ENCODE results near the gene LRRC59. TPM values are rescaled to one million over a fixed set of nuclear protein-coding genes. Genes with fewer than 3 reads are reported as not detected.

The LRRC59 gene
- total and polyA plus RNA-seq, 2 experiments from 2014 or later: 46.4 to 124 TPM

GRCh38 chr17:50394711-50395110, 2.6 kb downstream of the LRRC59 start:
- Histone ChIP-seq H3K27me3 (ENCODE audit: insufficient read depth) (no peaks in the 10 kb centered on the region), H3K9me2 (ENCODE audit: insufficient read depth) (no peaks in the 10 kb centered on the region), H3K36me3 (ENCODE audit: insufficient read depth) (peaks cover 34% of the 10 kb centered on the region), H3K4me3 (no peak overlapping the region), H3K79me2 (replicated peaks; ENCODE audit: insufficient read depth) (peaks cover 25% of the 10 kb centered on the region), H4K20me1 (replicated peaks; ENCODE audit: insufficient read depth) (peaks cover 27% of the 10 kb centered on the region), H2AFZ (no peak overlapping the region), H3K4me2 (no peak overlapping the region), H3K27ac (ENCODE audit: low read depth) (no peak overlapping the region), H3F3A (replicated peaks; ENCODE audit: low read depth) (no peaks in the 10 kb centered on the region), H3K4me1 (ENCODE audit: insufficient read depth) (peaks cover 4% of the 10 kb centered on the region; the same call in 1 of the 2 replicates)
- TF ChIP-seq ZNF462 (CRISPR knock-in tag; IDR thresholded peaks at IDR 0.05) (no peak), REST (IDR thresholded peaks at IDR 0.05; ENCODE audit: unreplicated experiment) (no peak), EZH2 (IDR thresholded peaks at IDR 0.05; ENCODE audit: low read depth, unreplicated experiment) (no peak), STAT1 (IDR thresholded peaks at IDR 0.05; ENCODE audit: unreplicated experiment) (no peak), POLR2AphosphoS5 (IDR thresholded peaks at IDR 0.05; ENCODE audit: low read depth) (no peak), ZNF114 (CRISPR knock-in tag; IDR thresholded peaks at IDR 0.05) (no peak), JUNB (IDR thresholded peaks at IDR 0.05; ENCODE audit: unreplicated experiment) (no peak), EZH2phosphoT487 (IDR thresholded peaks at IDR 0.05; ENCODE audit: unreplicated experiment) (no peak), CTCF (conservative IDR thresholded peaks at IDR 0.05; ENCODE audit: low read depth in 2 of 2) (no peak), NANOG (IDR thresholded peaks at IDR 0.05; ENCODE audit: borderline replicate concordance) (no peak), CREB1 (CRISPR knock-in tag; IDR thresholded peaks at IDR 0.05; ENCODE audit: low read depth) (no peak), ZNF331 (CRISPR knock-in tag; IDR thresholded peaks at IDR 0.05; ENCODE audit: low read depth) (no peak)
- TF ChIP-seq, protein P1, sequence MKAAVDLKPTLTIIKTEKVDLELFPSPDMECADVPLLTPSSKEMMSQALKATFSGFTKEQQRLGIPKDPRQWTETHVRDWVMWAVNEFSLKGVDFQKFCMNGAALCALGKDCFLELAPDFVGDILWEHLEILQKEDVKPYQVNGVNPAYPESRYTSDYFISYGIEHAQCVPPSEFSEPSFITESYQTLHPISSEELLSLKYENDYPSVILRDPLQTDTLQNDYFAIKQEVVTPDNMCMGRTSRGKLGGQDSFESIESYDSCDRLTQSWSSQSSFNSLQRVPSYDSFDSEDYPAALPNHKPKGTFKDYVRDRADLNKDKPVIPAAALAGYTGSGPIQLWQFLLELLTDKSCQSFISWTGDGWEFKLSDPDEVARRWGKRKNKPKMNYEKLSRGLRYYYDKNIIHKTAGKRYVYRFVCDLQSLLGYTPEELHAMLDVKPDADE (IDR thresholded peaks at IDR 0.05): no peak
- no peak overlapping the region for H3K27ac Mint-ChIP-seq
- no peak for ATAC-seq
- H3K4me1 Mint-ChIP-seq: peaks cover 10% of the 10 kb centered on the region
- DNase-seq (ENCODE audit: low spot score): no peak
- H3K4me3 Mint-ChIP-seq: 0 out of 3 replicates have a peak overlapping the region, but pooled peaks have one; percentile 32
- H3K9me3 Mint-ChIP-seq: peaks cover 9% of the 10 kb centered on the region; the same call in 1 of the 3 replicates
- H3K27me3 Mint-ChIP-seq (ENCODE audit: insufficient read depth, low read depth, poor library complexity): peaks cover 2% of the 10 kb centered on the region
- H3K36me3 Mint-ChIP-seq (ENCODE audit: low read depth): peaks cover 53% of the 10 kb centered on the region
